B cell (primary cell): ENCODE results near the gene C2orf92. TPM values are rescaled to one million over a fixed set of nuclear protein-coding genes. Genes with fewer than 3 reads are reported as not detected.

Experiments
- ATAC-seq: fragments of 200-7000 bp; cut with Tn5 transposase; one replicate; pipeline ENCODE4 v1.10.0; 2021; ENCODE audit warnings: low read depth, mild to moderate bottlenecking, moderate number of reproducible peaks, moderate library complexity
- CTCF ChIA-PET: fragments of 350-600 bp; sonication (Branson Sonifier 250); formaldehyde crosslinking; loops from one replicate; lab custom pipeline; 2021; ENCODE audit warnings: antibody characterized with exemption, inconsistent platforms; lab: Charles Lee
- POLR2A ChIA-PET: fragments of 350-600 bp; sonication (Branson Sonifier 250); formaldehyde crosslinking; loops from one replicate; lab custom pipeline; 2021; ENCODE audit warnings: antibody characterized with exemption; lab: Charles Lee
- DNase-seq: peaks from one replicate; pipeline ENCODE4 v3.0.0; 2013
- H2AFZ ChIP-seq: 2 replicates; pipeline ENCODE4 v1.6.1; 2012; ENCODE audit warnings: mild to moderate bottlenecking, low read depth, low read length; ENCODE audit not compliant: insufficient read depth, poor library complexity, severe bottlenecking
- H3K27ac ChIP-seq, 2 donors: 1 replicate in 1 of 2; 2 replicates in 1 of 2; pipeline ENCODE4 v1.5.1; 2012 to 2013; ENCODE audit warnings: low read length in 2 of 2, mild to moderate bottlenecking in 2 of 2, moderate library complexity in 1 of 2
- H3K27me3 ChIP-seq, 4 experiments: fragments of 200-600 bp in 1 of 4; sonication (generic) in 1 of 4; replicated peaks in 1 of 4; 1 replicate in 2 of 4; 2 replicates in 2 of 4; pipeline versions ENCODE4 v1.6.1 to v1.7.0; 2013 to 2016; ENCODE audit warnings: low read length in 3 of 4, mild to moderate bottlenecking in 2 of 4, mixed read lengths in 1 of 4, moderate library complexity in 1 of 4; ENCODE audit not compliant: insufficient read depth in 4 of 4, control insufficient read depth in 3 of 4; ENCODE audit errors: control extremely low read depth in 1 of 4
- H3K36me3 ChIP-seq, 2 experiments: replicated peaks in 1 of 2; 1 replicate in 1 of 2; 2 replicates in 1 of 2; pipeline versions ENCODE4 v1.6.1 to v1.7.1; 2013; ENCODE audit warnings: low read length in 1 of 2; ENCODE audit not compliant: insufficient read depth in 2 of 2, control insufficient read depth in 1 of 2; ENCODE audit errors: control extremely low read depth in 1 of 2, extremely low read depth in 1 of 2
- H3K4me1 ChIP-seq, 2 donors: fragments of 200-600 bp in 1 of 2; sonication (generic) in 1 of 2; 1 replicate in 1 of 2; 2 replicates in 1 of 2; pipeline versions ENCODE4 v1.5.1 to v1.6.1; 2013 to 2017; ENCODE audit warnings: low read length in 2 of 2; ENCODE audit not compliant: control insufficient read depth in 2 of 2, insufficient read depth in 2 of 2
- H3K4me2 ChIP-seq: replicated peaks from 2 replicates; pipeline ENCODE3; 2012; ENCODE audit warnings: mild to moderate bottlenecking, low read depth, low read length; ENCODE audit not compliant: poor library complexity, severe bottlenecking
- H3K4me3 ChIP-seq, 5 experiments: fragments of 200-600 bp in 1 of 5; sonication (generic) in 1 of 5; 1 replicate in 3 of 5; 2 replicates in 2 of 5; pipeline versions ENCODE4 v1.5.1 to v1.7.0; 2011 to 2016; ENCODE audit warnings: low read length in 4 of 5, mild to moderate bottlenecking in 4 of 5, low read depth in 2 of 5, control low read depth in 1 of 5, moderate library complexity in 1 of 5; ENCODE audit not compliant: insufficient read depth in 1 of 5; ENCODE audit errors: control extremely low read depth in 1 of 5, extremely low read depth in 1 of 5
- H3K79me2 ChIP-seq: fragments of 200-600 bp; sonication (generic); one replicate; pipeline ENCODE4 v1.6.0; 2016; ENCODE audit warnings: low read length; ENCODE audit not compliant: control insufficient read depth, insufficient read depth
- H3K9ac ChIP-seq: fragments of 200-600 bp; sonication (generic); 2 replicates; pipeline ENCODE4 v1.6.1; 2017; ENCODE audit warnings: mild to moderate bottlenecking, low read length, moderate library complexity
- H3K9me3 ChIP-seq, 3 donors: one replicate each; pipeline versions ENCODE4 v1.6.1 to v1.7.1; 2013; ENCODE audit warnings: low read length in 2 of 3; ENCODE audit not compliant: control insufficient read depth in 2 of 3, insufficient read depth in 1 of 3; ENCODE audit errors: control extremely low read depth in 1 of 3
- H4K20me1 ChIP-seq: 2 replicates; pipeline ENCODE4 v1.6.0; 2012; ENCODE audit warnings: mild to moderate bottlenecking, low read length; ENCODE audit not compliant: insufficient read depth, control insufficient read depth, poor library complexity, severe bottlenecking
- H3K27ac Mint-ChIP-seq: one replicate; pipeline ENCODE4 v1.8.0; 2021; ENCODE audit warnings: mixed read lengths
- H3K27me3 Mint-ChIP-seq: one replicate; pipeline ENCODE4 v1.8.0; 2021; ENCODE audit warnings: mixed read lengths
- H3K4me1 Mint-ChIP-seq: one replicate; pipeline ENCODE4 v1.8.0; 2021; ENCODE audit warnings: mixed read lengths
- H3K4me3 Mint-ChIP-seq: one replicate; pipeline ENCODE4 v1.8.0; 2021; ENCODE audit warnings: mixed read lengths
- H3K9me3 Mint-ChIP-seq: one replicate; pipeline ENCODE4 v1.8.0; 2022; ENCODE audit warnings: mixed read lengths; ENCODE audit not compliant: insufficient read depth
- EZH2 ChIP-seq: IDR thresholded peaks from 2 replicates; pipeline ENCODE4 v1.6.1; 2012; ENCODE audit warnings: borderline replicate concordance, low read depth, mild to moderate bottlenecking, moderate library complexity, low read length; ENCODE audit not compliant: insufficient read depth, poor library complexity, severe bottlenecking
- WGBS: methylation state at CpG from one replicate; pipeline ENCODE4 v1.1.5; 2013; ENCODE audit warnings: missing lambda C conversion rate; ENCODE audit not compliant: insufficient coverage; 5-methylcytosine and 5-hydroxymethylcytosine counted together
- intact Hi-C: fragments of 100-400 bp; cut with micrococcal nuclease; formaldehyde crosslinking; loops from one replicate; pipeline ENCODE4 v1.10.0; 2022
- polyA plus RNA-seq: library from polyadenylated mRNA; depleted of rRNA; stranded (reverse); fragments of >200 nt; gene quantifications from 2 replicates; pipeline ENCODE4 v1.2.3, GENCODE V29; 2012
- total RNA-seq, 2 donors: library from RNA; stranded (reverse); fragments of 120-200 nt in 1 of 2; gene quantifications; 1 replicate in 1 of 2; 2 replicates in 1 of 2; pipeline versions ENCODE4 v1.2.3 to v1.2.4, GENCODE V29; 2013 to 2022
- TF ChIP-seq, protein P1 (sequence below): fragments of 200-600 bp; IDR thresholded peaks from one replicate; pipeline ENCODE4 v1.8.0; 2022; ENCODE audit warnings: antibody characterized with exemption, mild to moderate bottlenecking

The C2orf92 gene
- total and polyA plus RNA-seq, 2 donors (not counting 1 experiment from before 2014, with no cell fraction given): 15.3 to 18.9 TPM

GRCh38 chr2:97662895-97663625 lies 6.5 kb upstream of the C2orf92 start:
- H3K9me3 ChIP-seq: no peaks in the 10 kb centered on the region
- peak overlapping the region; percentile 91 for H3K27ac Mint-ChIP-seq
- peak; percentile 37 for DNase-seq
- under 1% methylated on average over 20 of the region's 24 CpGs for WGBS
- peaks cover 38% of the 10 kb centered on the region for H4K20me1 ChIP-seq
- no peaks in the 10 kb centered on the region for H3K9me3 Mint-ChIP-seq
- ATAC-seq: peak; percentile 20
- H3K4me3 Mint-ChIP-seq: peak overlapping the region; percentile 94
- intact Hi-C loops: loop anchor here (5.0 to 10.0 kb wide), 3 partner anchors 548 to 1829 kb away; partner anchors contain the start of genes ANKRD36, CNNM4 and REV1
- H3K27me3 ChIP-seq: no peaks in the 10 kb centered on the region
- ChIA-PET CTCF (interaction anchor here (1.3 to 6.2 kb wide), 6 partner anchors 12 to 72 kb away, joined by 4 to 53 read pairs (median 8); partner anchors contain the start of gene COX5B), POLR2A (interaction anchor here (0.6 to 4.6 kb wide), 4 partner anchors 10 to 18 kb away, joined by 3 to 44 read pairs (median 8); partner anchors contain the start of gene COX5B)
- peak overlapping the region; percentile 81 for H3K4me2 ChIP-seq
- H3K27ac ChIP-seq: peak overlapping the region; percentile 24 to 88
- H3K4me1 Mint-ChIP-seq: peaks cover 33% of the 10 kb centered on the region
- peaks cover 37% of the 10 kb centered on the region for H3K79me2 ChIP-seq
- H3K27me3 Mint-ChIP-seq: no peaks in the 10 kb centered on the region
- H3K9ac ChIP-seq: peak overlapping the region; percentile 78
- peak overlapping the region; percentile 70 for H2AFZ ChIP-seq
- peaks cover 0 to 19% of the 10 kb centered on the region in 2 experiments for H3K36me3 ChIP-seq
- peak overlapping the region; percentile 66 to 85 (median 71) for H3K4me3 ChIP-seq
- peaks cover 23 to 31% of the 10 kb centered on the region in 2 donors for H3K4me1 ChIP-seq
- TF ChIP-seq, protein P1, sequence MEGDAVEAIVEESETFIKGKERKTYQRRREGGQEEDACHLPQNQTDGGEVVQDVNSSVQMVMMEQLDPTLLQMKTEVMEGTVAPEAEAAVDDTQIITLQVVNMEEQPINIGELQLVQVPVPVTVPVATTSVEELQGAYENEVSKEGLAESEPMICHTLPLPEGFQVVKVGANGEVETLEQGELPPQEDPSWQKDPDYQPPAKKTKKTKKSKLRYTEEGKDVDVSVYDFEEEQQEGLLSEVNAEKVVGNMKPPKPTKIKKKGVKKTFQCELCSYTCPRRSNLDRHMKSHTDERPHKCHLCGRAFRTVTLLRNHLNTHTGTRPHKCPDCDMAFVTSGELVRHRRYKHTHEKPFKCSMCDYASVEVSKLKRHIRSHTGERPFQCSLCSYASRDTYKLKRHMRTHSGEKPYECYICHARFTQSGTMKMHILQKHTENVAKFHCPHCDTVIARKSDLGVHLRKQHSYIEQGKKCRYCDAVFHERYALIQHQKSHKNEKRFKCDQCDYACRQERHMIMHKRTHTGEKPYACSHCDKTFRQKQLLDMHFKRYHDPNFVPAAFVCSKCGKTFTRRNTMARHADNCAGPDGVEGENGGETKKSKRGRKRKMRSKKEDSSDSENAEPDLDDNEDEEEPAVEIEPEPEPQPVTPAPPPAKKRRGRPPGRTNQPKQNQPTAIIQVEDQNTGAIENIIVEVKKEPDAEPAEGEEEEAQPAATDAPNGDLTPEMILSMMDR: no peak
- no peak for TF ChIP-seq EZH2
